CD14-positive monocyte (primary cell): ENCODE data around the gene CDH23. TPM values are rescaled to one million over a fixed set of nuclear protein-coding genes. Genes with fewer than 3 reads are reported as not detected.
A peak's percentile ranks its signal among the peaks of the same experiment; 100 is the strongest.

Source experiments
- DNase-seq, 3 donors: peaks; one replicate each; pipeline ENCODE4 v3.0.0-alpha.2; 2011 to 2022
- H2AFZ ChIP-seq: 2 replicates; pipeline ENCODE4 v1.6.0; 2012; ENCODE audit warnings: mild to moderate bottlenecking, low read depth, low read length, inconsistent platforms; ENCODE audit not compliant: insufficient read depth, poor library complexity, severe bottlenecking
- H3K27ac ChIP-seq, 2 donors: 1 replicate in 1 of 2; 2 replicates in 1 of 2; pipeline ENCODE4 v1.5.1; 2012 to 2013; ENCODE audit warnings: low read length in 2 of 2, control low read depth in 1 of 2, inconsistent platforms in 1 of 2, low read depth in 1 of 2, mild to moderate bottlenecking in 1 of 2
- H3K27me3 ChIP-seq, 2 donors: one replicate each; pipeline versions ENCODE4 v1.6.0 to v1.6.1; 2011 to 2013; ENCODE audit warnings: low read length in 2 of 2; ENCODE audit not compliant: control insufficient read depth in 2 of 2, insufficient read depth in 2 of 2
- H3K36me3 ChIP-seq, 2 donors: replicated peaks in 1 of 2; 1 replicate in 1 of 2; 2 replicates in 1 of 2; pipeline versions ENCODE4 v1.5.1 to v1.6.1; 2012 to 2013; ENCODE audit warnings: low read length in 2 of 2, control low read depth in 1 of 2, inconsistent platforms in 1 of 2, mild to moderate bottlenecking in 1 of 2; ENCODE audit not compliant: insufficient read depth in 2 of 2, control insufficient read depth in 1 of 2
- H3K4me1 ChIP-seq, 2 donors: 1 replicate in 1 of 2; 2 replicates in 1 of 2; pipeline versions ENCODE4 v1.5.1 to v1.6.1; 2012 to 2013; ENCODE audit warnings: low read length in 2 of 2, control low read depth in 1 of 2, inconsistent platforms in 1 of 2, mild to moderate bottlenecking in 1 of 2, moderate library complexity in 1 of 2; ENCODE audit not compliant: insufficient read depth in 2 of 2, control insufficient read depth in 1 of 2
- H3K4me2 ChIP-seq: replicated peaks from 2 replicates; pipeline ENCODE3; 2012; ENCODE audit warnings: low read length, moderate library complexity, mild to moderate bottlenecking; ENCODE audit not compliant: poor library complexity, severe bottlenecking; ENCODE audit errors: extremely low read depth
- H3K4me3 ChIP-seq, 3 experiments: fragments of 200-600 bp in 1 of 3; sonication (generic) in 1 of 3; replicated peaks in 1 of 3; 1 replicate in 2 of 3; 2 replicates in 1 of 3; pipeline ENCODE4 v1.5.1; 2011 to 2013; ENCODE audit warnings: low read length in 3 of 3, mild to moderate bottlenecking in 3 of 3, control low read depth in 2 of 3, low read depth in 2 of 3, inconsistent platforms in 1 of 3, moderate library complexity in 1 of 3
- H3K79me2 ChIP-seq: 2 replicates; pipeline ENCODE4 v1.6.0; 2012; ENCODE audit warnings: mild to moderate bottlenecking, control low read depth, inconsistent platforms, low read length, moderate library complexity; ENCODE audit not compliant: insufficient read depth
- H3K9ac ChIP-seq: 2 replicates; pipeline ENCODE4 v1.6.0; 2017; ENCODE audit warnings: low read length, mild to moderate bottlenecking; ENCODE audit not compliant: insufficient read depth, poor library complexity, severe bottlenecking
- H3K9me3 ChIP-seq, 2 donors: replicated peaks in 1 of 2; 1 replicate in 1 of 2; 2 replicates in 1 of 2; pipeline versions ENCODE4 v1.5.1 to v1.6.1; 2012 to 2013; ENCODE audit warnings: low read length in 2 of 2, control low read depth in 1 of 2; ENCODE audit not compliant: control insufficient read depth in 1 of 2, insufficient read depth in 1 of 2
- H4K20me1 ChIP-seq: 2 replicates; pipeline ENCODE4 v1.6.0; 2012; ENCODE audit warnings: mild to moderate bottlenecking, low read length, control low read depth, moderate library complexity; ENCODE audit not compliant: insufficient read depth
- H3K27ac Mint-ChIP-seq, 7 donors: one replicate each; pipeline ENCODE4 v1.8.0; 2020; ENCODE audit warnings: mild to moderate bottlenecking in 7 of 7, mixed read lengths in 7 of 7, moderate library complexity in 6 of 7, inconsistent platforms in 2 of 7
- H3K27me3 Mint-ChIP-seq, 3 donors: one replicate each; pipeline ENCODE4 v1.8.0; 2021 to 2022; ENCODE audit warnings: low read depth in 3 of 3, mild to moderate bottlenecking in 3 of 3, mixed read lengths in 3 of 3, moderate library complexity in 3 of 3, inconsistent platforms in 1 of 3
- H3K36me3 Mint-ChIP-seq, 2 donors: one replicate each; pipeline ENCODE4 v1.8.0; 2020; ENCODE audit warnings: mixed read lengths in 2 of 2, inconsistent platforms in 1 of 2, mild to moderate bottlenecking in 1 of 2
- H3K4me1 Mint-ChIP-seq: one replicate; pipeline ENCODE4 v1.8.0; 2020; ENCODE audit warnings: mild to moderate bottlenecking, mixed read lengths
- H3K4me3 Mint-ChIP-seq, 2 donors: one replicate each; pipeline ENCODE4 v1.8.0; 2020; ENCODE audit warnings: mild to moderate bottlenecking in 2 of 2, mixed read lengths in 2 of 2, moderate library complexity in 1 of 2
- H3K9me3 Mint-ChIP-seq, 7 donors: one replicate each; pipeline ENCODE4 v1.8.0; 2020 to 2022; ENCODE audit warnings: mixed read lengths in 7 of 7, mild to moderate bottlenecking in 6 of 7, moderate library complexity in 6 of 7, inconsistent platforms in 2 of 7
- WGBS: methylation state at CpG from one replicate; pipeline ENCODE4 v1.1.5; 2013; ENCODE audit warnings: missing lambda C conversion rate; ENCODE audit not compliant: insufficient coverage; 5-methylcytosine and 5-hydroxymethylcytosine counted together
- intact Hi-C, 2 donors: fragments of 100-400 bp; cut with micrococcal nuclease; formaldehyde crosslinking; loops; one replicate each; pipeline versions ENCODE4 v1.15.0 to v1.15.1; 2023
- polyA plus RNA-seq, 3 donors: library from polyadenylated mRNA; depleted of rRNA in 1 of 3; unstranded in 2 of 3; stranded (reverse) in 1 of 3; fragments of 300-500 nt in 2 of 3; fragments of >200 nt in 1 of 3; fragmentation: Illumina TruSeq in 2 of 3; gene quantifications; 1 replicate in 2 of 3; 2 replicates in 1 of 3; pipeline ENCODE4 v1.2.3, GENCODE V29; 2012 to 2021
- TF ChIP-seq, protein P1 (sequence below): fragments of 200-600 bp; IDR thresholded peaks from one replicate; pipeline ENCODE4 v1.8.0; 2022; ENCODE audit warnings: antibody characterized with exemption, mild to moderate bottlenecking

The CDH23 gene
- polyA plus RNA-seq, 3 donors, result 8.2 to 36.2 (median 10.5) TPM

DNA sequence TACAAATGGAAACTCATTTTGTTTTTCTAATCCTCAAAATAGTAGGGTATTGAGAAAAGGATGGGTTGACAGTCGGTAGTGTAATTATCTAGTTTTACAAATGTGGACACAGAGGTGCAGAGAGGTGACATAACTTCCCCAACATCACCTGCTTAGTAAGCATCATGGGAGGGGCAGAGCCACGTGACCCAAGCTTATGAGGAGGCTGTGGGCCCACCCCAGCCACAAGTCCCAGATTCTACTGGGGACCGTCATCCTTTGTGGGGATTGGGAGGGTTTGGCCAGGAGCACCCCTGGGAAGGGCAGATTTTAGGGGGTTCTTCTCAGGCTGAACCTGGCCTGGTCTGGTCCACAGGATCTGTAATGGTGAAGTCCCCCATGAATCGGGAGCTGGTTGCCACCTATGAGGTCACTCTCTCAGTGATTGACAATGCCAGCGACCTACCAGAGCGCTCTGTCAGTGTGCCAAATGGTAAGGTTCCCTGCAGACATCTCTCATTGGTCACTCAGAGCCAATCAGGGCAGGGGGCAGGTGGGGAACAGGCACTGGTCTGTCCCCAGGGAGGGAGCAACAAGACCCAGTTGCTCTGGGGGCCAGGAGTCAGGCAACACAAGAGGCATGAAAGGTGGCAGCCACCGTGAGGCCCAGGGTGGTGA lies 400.2 kb downstream of the CDH23 start:
- no peaks in the 10 kb centered on the region for H3K9me3 ChIP-seq
- peaks cover 4% of the 10 kb centered on the region for H4K20me1 ChIP-seq
- H3K36me3 Mint-ChIP-seq, result no peaks in the 10 kb centered on the region
- peaks cover 27 to 45% of the 10 kb centered on the region in 2 donors for H3K4me1 ChIP-seq
- H3K27ac Mint-ChIP-seq, result peak overlapping the region in 1 of 7 donors; percentile 6
- intact Hi-C loops, result no loop called here
- no peak overlapping the region for H3K4me3 ChIP-seq
- TF ChIP-seq, protein P1, sequence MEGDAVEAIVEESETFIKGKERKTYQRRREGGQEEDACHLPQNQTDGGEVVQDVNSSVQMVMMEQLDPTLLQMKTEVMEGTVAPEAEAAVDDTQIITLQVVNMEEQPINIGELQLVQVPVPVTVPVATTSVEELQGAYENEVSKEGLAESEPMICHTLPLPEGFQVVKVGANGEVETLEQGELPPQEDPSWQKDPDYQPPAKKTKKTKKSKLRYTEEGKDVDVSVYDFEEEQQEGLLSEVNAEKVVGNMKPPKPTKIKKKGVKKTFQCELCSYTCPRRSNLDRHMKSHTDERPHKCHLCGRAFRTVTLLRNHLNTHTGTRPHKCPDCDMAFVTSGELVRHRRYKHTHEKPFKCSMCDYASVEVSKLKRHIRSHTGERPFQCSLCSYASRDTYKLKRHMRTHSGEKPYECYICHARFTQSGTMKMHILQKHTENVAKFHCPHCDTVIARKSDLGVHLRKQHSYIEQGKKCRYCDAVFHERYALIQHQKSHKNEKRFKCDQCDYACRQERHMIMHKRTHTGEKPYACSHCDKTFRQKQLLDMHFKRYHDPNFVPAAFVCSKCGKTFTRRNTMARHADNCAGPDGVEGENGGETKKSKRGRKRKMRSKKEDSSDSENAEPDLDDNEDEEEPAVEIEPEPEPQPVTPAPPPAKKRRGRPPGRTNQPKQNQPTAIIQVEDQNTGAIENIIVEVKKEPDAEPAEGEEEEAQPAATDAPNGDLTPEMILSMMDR, result no peak
- no peak overlapping the region for H3K9ac ChIP-seq
- H3K27ac ChIP-seq, result no peak overlapping the region
- H3K4me3 Mint-ChIP-seq, result no peak overlapping the region
- DNase-seq, result no peak
- WGBS, result 83% methylated on average over 4 of the region's 7 CpGs
- H3K27me3 Mint-ChIP-seq, result peaks cover 3 to 8% (median 5%) of the 10 kb centered on the region in 3 donors
- peaks cover 0 to 6% (median 0%) of the 10 kb centered on the region in 7 donors for H3K9me3 Mint-ChIP-seq
- no peak overlapping the region for H3K4me2 ChIP-seq
- no peaks in the 10 kb centered on the region for H3K36me3 ChIP-seq
- no peaks in the 10 kb centered on the region for H3K27me3 ChIP-seq
- H3K4me1 Mint-ChIP-seq, result peaks cover 39% of the 10 kb centered on the region
- no peaks in the 10 kb centered on the region for H3K79me2 ChIP-seq
- no peak overlapping the region for H2AFZ ChIP-seq

DNA sequence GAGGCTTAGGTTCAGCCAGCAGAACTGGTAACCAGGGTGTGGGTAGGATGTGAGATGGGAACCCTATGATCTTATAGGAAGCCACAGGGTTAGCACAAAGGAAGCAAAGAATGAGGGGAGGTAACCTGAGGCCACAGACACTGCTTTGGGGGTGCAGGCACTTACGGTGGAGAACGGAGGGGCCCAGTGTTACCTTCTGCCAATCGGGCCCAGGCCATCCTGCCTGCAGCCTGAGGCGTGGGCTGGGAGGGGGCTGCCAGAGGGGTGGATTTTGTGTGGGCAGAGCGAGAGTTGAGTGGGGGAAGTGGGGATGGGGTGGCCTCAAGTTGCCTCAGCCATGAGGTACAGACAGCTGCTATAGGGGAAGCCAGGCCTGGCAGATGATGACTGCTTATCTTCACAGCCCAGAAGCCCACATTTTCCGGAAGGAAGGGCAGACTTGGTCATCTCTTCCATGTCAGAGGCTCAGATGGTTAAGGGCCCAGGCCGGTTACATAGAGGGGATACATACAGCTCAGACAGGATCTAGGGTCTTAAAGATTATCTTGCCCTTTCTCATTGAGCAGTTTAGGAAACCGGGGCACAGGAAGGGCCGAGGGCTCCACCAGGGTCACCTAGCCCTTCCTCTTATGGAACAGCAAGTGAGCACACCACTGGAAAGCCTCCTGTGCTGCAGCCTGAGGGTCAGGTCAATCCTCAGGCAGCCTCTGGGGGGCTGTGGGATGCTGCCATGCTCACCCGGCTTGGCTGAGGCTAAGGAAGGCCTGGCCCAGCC lies 401.0 kb downstream of the CDH23 start:
- H3K27me3 Mint-ChIP-seq, result peaks cover 3 to 8% (median 5%) of the 10 kb centered on the region in 3 donors
- Histone ChIP-seq H3K79me2 (no peaks in the 10 kb centered on the region), H3K4me3 (no peak overlapping the region), H3K9ac (no peak overlapping the region), H3K27me3 (no peaks in the 10 kb centered on the region), H3K9me3 (no peaks in the 10 kb centered on the region), H4K20me1 (peaks cover 4% of the 10 kb centered on the region), H3K4me1 (peaks cover 36 to 53% of the 10 kb centered on the region in 2 donors), H3K27ac (no peak overlapping the region), H3K4me2 (no peak overlapping the region), H3K36me3 (no peaks in the 10 kb centered on the region), H2AFZ (no peak overlapping the region)
- DNase-seq, result peak; percentile 36 to 65 (median 47)
- intact Hi-C loops, result no loop called here
- H3K36me3 Mint-ChIP-seq, result no peaks in the 10 kb centered on the region
- TF ChIP-seq, protein P1, result no peak
- peak overlapping the region in 2 of 7 donors; percentile 20 to 72 for H3K27ac Mint-ChIP-seq
- no peak overlapping the region for H3K4me3 Mint-ChIP-seq
- H3K9me3 Mint-ChIP-seq, result peaks cover 0 to 6% (median 0%) of the 10 kb centered on the region in 7 donors
- WGBS, result 5% methylated on average over 10 of the region's 10 CpGs
- peaks cover 48% of the 10 kb centered on the region for H3K4me1 Mint-ChIP-seq
